Measurements from ENCODE around the gene LTBP1.
"Not testable (repeated sequence)": the region's sequence is repeated elsewhere in the genome, so short reads cannot be mapped to it uniquely, and the experiment has no call there.

The LTBP1 gene

GRCh38 chr2:32962690-32963089, 15.9 kb downstream of the LTBP1 start:
- no peak for DNase-seq

- DNase-seq, result no peak
Observed at GRCh38 chr2:32963941-32964340, 17.2 kb downstream of the LTBP1 start.

- no peak for DNase-seq
Observed at GRCh38 chr2:32965523-32966171, 18.9 kb downstream of the LTBP1 start.

- no peak for DNase-seq
Observed at GRCh38 chr2:32969444-32970162, 22.9 kb downstream of the LTBP1 start.

- DNase-seq, result not testable (repeated sequence)
Observed at GRCh38 chr2:32973772-32974171, 27.0 kb downstream of the LTBP1 start.

GRCh38 chr2:32976409-32977063, 29.8 kb downstream of the LTBP1 start:
- no peak for DNase-seq

- DNase-seq, result no peak
Observed at GRCh38 chr2:32977228-32977758, 30.5 kb downstream of the LTBP1 start.

- DNase-seq, result no peak
Observed at GRCh38 chr2:32981612-32982011, 34.9 kb downstream of the LTBP1 start.

GRCh38 chr2:32983193-32983924, 36.6 kb downstream of the LTBP1 start:
- DNase-seq, result not testable (repeated sequence)

- DNase-seq, result no peak
Observed at GRCh38 chr2:32986480-32986879, 39.7 kb downstream of the LTBP1 start.

GRCh38 chr2:32988525-32988924, 41.8 kb downstream of the LTBP1 start:
- DNase-seq, result no peak

- DNase-seq, result no peak
Observed at GRCh38 chr2:32990556-32990955, 43.8 kb downstream of the LTBP1 start.

- no peak for DNase-seq
Observed at GRCh38 chr2:32991091-32991845, 44.5 kb downstream of the LTBP1 start.

- DNase-seq, result no peak
Observed at GRCh38 chr2:32993005-32993539, 46.3 kb downstream of the LTBP1 start.

GRCh38 chr2:32997705-32998104, 51.0 kb downstream of the LTBP1 start:
- DNase-seq, result no peak

GRCh38 chr2:33000986-33001385, 54.2 kb downstream of the LTBP1 start:
- DNase-seq, result no peak

- no peak for DNase-seq
Observed at GRCh38 chr2:33001823-33002222, 55.1 kb downstream of the LTBP1 start.

- DNase-seq, result no peak
Observed at GRCh38 chr2:33002863-33003262, 56.1 kb downstream of the LTBP1 start.

GRCh38 chr2:33005057-33005456, 58.3 kb downstream of the LTBP1 start:
- DNase-seq, result no peak

- DNase-seq, result no peak
Observed at GRCh38 chr2:33008716-33009115, 62.0 kb downstream of the LTBP1 start.

GRCh38 chr2:33009249-33009648, 62.5 kb downstream of the LTBP1 start:
- no peak for DNase-seq

- DNase-seq, result no peak
Observed at GRCh38 chr2:33011373-33011772, 64.6 kb downstream of the LTBP1 start.
